ENCODE results near the gene BCOR. TPM values are rescaled to one million over a fixed set of nuclear protein-coding genes. Genes with fewer than 3 reads are reported as not detected.

BCOR gene
- total RNA-seq, 1 experiment from 2014 or later = 48.3 TPM

DNA sequence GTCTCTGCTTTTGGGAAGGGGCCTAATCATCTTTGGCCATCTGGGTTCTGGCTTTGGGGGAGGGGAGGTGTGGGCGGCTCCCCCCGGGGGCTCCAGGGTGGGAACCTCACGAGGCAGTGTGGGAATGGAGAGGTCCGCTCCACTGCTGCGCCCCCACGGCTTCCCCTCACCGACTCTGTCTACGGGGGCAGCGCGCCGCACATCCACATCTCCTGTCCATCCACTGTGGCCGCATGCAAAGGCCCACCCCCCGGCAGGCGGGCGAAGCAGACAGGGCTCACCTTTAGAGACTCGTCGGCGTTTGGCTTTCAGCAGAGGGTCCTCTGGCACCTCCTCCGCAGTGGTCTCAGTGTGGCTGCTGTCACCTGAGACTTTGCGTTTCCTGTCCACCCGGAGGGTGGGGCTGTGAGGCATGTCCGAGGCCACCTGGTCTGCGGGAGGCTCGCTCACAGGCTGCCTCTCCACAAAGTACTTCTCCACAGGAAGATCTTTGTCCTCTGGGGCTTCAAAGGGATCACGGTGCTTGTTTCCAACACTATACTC is 33.6 kb downstream of the BCOR start:
- no peaks in the 10 kb centered on the region for H3K9me3 ChIP-seq (ENCODE audit: control insufficient read depth, insufficient read depth, low read depth, low read length)
- ChIA-PET POLR2A (no interaction called here), CTCF (no interaction called here)
- H3K4me3 ChIP-seq (ENCODE audit: low read depth in 2 of 2, low read length in 2 of 2) = no peak overlapping the region
- intact Hi-C loops (cut with micrococcal nuclease; ENCODE audit: unreplicated experiment) = no loop called here
- TF ChIP-seq CTCF (IDR thresholded peaks at IDR 0.05) = no peak
- TF ChIP-seq POLR2AphosphoS5 (IDR thresholded peaks at IDR 0.05; ENCODE audit: low read depth, low read length) = no peak
- TF ChIP-seq, protein P1, sequence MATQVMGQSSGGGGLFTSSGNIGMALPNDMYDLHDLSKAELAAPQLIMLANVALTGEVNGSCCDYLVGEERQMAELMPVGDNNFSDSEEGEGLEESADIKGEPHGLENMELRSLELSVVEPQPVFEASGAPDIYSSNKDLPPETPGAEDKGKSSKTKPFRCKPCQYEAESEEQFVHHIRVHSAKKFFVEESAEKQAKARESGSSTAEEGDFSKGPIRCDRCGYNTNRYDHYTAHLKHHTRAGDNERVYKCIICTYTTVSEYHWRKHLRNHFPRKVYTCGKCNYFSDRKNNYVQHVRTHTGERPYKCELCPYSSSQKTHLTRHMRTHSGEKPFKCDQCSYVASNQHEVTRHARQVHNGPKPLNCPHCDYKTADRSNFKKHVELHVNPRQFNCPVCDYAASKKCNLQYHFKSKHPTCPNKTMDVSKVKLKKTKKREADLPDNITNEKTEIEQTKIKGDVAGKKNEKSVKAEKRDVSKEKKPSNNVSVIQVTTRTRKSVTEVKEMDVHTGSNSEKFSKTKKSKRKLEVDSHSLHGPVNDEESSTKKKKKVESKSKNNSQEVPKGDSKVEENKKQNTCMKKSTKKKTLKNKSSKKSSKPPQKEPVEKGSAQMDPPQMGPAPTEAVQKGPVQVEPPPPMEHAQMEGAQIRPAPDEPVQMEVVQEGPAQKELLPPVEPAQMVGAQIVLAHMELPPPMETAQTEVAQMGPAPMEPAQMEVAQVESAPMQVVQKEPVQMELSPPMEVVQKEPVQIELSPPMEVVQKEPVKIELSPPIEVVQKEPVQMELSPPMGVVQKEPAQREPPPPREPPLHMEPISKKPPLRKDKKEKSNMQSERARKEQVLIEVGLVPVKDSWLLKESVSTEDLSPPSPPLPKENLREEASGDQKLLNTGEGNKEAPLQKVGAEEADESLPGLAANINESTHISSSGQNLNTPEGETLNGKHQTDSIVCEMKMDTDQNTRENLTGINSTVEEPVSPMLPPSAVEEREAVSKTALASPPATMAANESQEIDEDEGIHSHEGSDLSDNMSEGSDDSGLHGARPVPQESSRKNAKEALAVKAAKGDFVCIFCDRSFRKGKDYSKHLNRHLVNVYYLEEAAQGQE (IDR thresholded peaks at IDR 0.05; ENCODE audit: insufficient read depth in 1 of 2, low read depth in 2 of 2, low read length in 1 of 2) = no peak
- TF ChIP-seq SIN3A (IDR thresholded peaks at IDR 0.05; ENCODE audit: borderline replicate concordance, insufficient read depth, low read depth, low read length) = no peak
- TF ChIP-seq TCF7L2 (IDR thresholded peaks at IDR 0.05; ENCODE audit: low read depth, low read length) = no peak
- no peaks in the 10 kb centered on the region; the same call in 1 of the 2 replicates for H3K36me3 ChIP-seq (ENCODE audit: control insufficient read depth, insufficient read depth, low read length)
- H3K27me3 ChIP-seq (ENCODE audit: control insufficient read depth, insufficient read depth, low read length) = no peaks in the 10 kb centered on the region
- in situ Hi-C loops (cut with HindIII; ENCODE audit: low pct_unique_long_range_greater_than_20kb, low sequenced_read_pairs) = no loop called here
- H3K27ac ChIP-seq (ENCODE audit: low read length) = no peak overlapping the region
- peaks cover 3% of the 10 kb centered on the region; the same call in 1 of the 2 replicates for H3K4me1 ChIP-seq (ENCODE audit: control insufficient read depth, insufficient read depth, low read length)
- BruUV-seq (replicated peaks) = no TSS peak
- no peak for DNase-seq (ENCODE audit: low read depth, low spot score)
- ATAC-seq = no peak

DNA sequence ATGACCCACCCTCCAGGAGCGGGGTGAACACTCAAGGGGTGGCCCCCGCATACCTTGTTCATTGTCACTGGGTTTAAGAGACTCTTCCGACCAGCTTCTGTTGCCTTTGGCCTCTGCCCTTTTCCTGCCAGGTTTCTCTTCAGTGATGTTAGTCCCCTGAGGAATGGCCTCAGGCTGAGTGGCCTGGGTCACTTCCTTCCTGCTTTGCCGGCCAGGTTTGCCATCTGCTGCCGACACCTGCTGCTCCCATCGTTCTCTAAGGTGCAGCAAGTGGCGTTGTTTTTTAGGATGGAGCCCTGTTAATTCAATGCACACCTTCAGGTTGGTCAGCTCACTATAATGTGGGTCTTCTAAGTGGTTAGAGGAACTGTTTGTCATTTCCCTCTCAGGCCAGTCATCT is 34.2 kb downstream of the BCOR start:
- ChIA-PET POLR2A (no interaction called here), CTCF (no interaction called here)
- intact Hi-C loops (cut with micrococcal nuclease; ENCODE audit: unreplicated experiment) = no loop called here
- no peaks in the 10 kb centered on the region for H3K9me3 ChIP-seq (ENCODE audit: control insufficient read depth, insufficient read depth, low read depth, low read length)
- no peak overlapping the region for H3K4me3 ChIP-seq (ENCODE audit: low read depth in 2 of 2, low read length in 2 of 2)
- H3K27ac ChIP-seq (ENCODE audit: low read length) = no peak overlapping the region
- in situ Hi-C loops (cut with HindIII; ENCODE audit: low pct_unique_long_range_greater_than_20kb, low sequenced_read_pairs) = no loop called here
- no peaks in the 10 kb centered on the region for H3K27me3 ChIP-seq (ENCODE audit: control insufficient read depth, insufficient read depth, low read length)
- TF ChIP-seq SIN3A (IDR thresholded peaks at IDR 0.05; ENCODE audit: borderline replicate concordance, insufficient read depth, low read depth, low read length) = no peak
- DNase-seq (ENCODE audit: low read depth, low spot score) = no peak
- H3K4me1 ChIP-seq (ENCODE audit: control insufficient read depth, insufficient read depth, low read length) = peaks cover 3% of the 10 kb centered on the region; the same call in 1 of the 2 replicates
- ATAC-seq = no peak
- H3K36me3 ChIP-seq (ENCODE audit: control insufficient read depth, insufficient read depth, low read length) = no peaks in the 10 kb centered on the region; the same call in 1 of the 2 replicates
- no TSS peak for BruUV-seq (replicated peaks)

DNA sequence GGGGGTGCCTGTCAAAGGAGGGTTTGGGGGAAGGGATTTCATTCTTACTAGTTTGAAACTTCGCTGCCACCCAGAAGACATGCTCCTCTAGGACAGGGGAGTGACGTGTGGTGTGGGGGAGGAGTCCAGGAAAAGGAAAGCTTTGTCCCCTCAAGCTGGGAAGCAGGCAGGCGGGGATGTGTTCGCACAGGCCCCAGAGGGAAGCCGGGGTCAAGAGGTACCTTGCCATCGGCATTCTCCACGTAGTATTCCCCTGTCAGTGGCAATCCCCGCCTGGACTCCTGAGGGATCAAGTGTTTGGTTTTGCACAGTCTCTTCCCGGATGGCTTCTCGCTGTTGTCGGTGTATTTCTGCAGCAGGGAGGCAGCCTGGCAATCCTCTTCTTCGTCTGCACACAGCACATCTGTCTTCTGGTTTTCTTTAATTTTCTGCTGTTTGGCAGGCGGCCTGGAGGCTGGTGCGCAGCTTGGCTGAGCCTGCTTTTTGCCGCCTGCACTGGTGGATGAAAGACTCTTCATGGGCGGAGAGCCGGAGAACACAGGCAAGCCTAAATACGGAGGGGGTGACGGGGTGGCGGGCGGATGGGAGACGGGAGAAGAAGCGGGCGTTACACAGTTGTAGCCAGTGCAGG is 35.1 kb downstream of the BCOR start:
- ChIA-PET POLR2A (no interaction called here), CTCF (no interaction called here)
- no peaks in the 10 kb centered on the region for H3K9me3 ChIP-seq (ENCODE audit: control insufficient read depth, insufficient read depth, low read depth, low read length)
- TF ChIP-seq CTCF (IDR thresholded peaks at IDR 0.05) (no peak), SIN3A (IDR thresholded peaks at IDR 0.05; ENCODE audit: borderline replicate concordance, insufficient read depth, low read depth, low read length) (no peak), TCF7L2 (IDR thresholded peaks at IDR 0.05; ENCODE audit: low read depth, low read length) (no peak), POLR2AphosphoS5 (IDR thresholded peaks at IDR 0.05; ENCODE audit: low read depth, low read length) (no peak)
- TF ChIP-seq, protein P1 (IDR thresholded peaks at IDR 0.05; ENCODE audit: insufficient read depth in 1 of 2, low read depth in 2 of 2, low read length in 1 of 2) = no peak
- no TSS peak for BruUV-seq (replicated peaks)
- no peak overlapping the region for H3K27ac ChIP-seq (ENCODE audit: low read length)
- H3K27me3 ChIP-seq (ENCODE audit: control insufficient read depth, insufficient read depth, low read length) = no peaks in the 10 kb centered on the region
- H3K36me3 ChIP-seq (ENCODE audit: control insufficient read depth, insufficient read depth, low read length) = no peaks in the 10 kb centered on the region; the same call in 1 of the 2 replicates
- H3K4me3 ChIP-seq (ENCODE audit: low read depth in 2 of 2, low read length in 2 of 2) = no peak overlapping the region
- peaks cover 3% of the 10 kb centered on the region; the same call in 1 of the 2 replicates for H3K4me1 ChIP-seq (ENCODE audit: control insufficient read depth, insufficient read depth, low read length)
- intact Hi-C loops (cut with micrococcal nuclease; ENCODE audit: unreplicated experiment) = no loop called here
- ATAC-seq (no peak), DNase-seq (ENCODE audit: low read depth, low spot score) (no peak)
- in situ Hi-C loops (cut with HindIII; ENCODE audit: low pct_unique_long_range_greater_than_20kb, low sequenced_read_pairs) = no loop called here
